Activated T-cell treated with anti-CD3 and anti-CD28 coated beads, Interleukin-2, amount 50 U/mL, for 72 hours (primary cell): ENCODE data around the gene SDK1. TPM values are rescaled to one million over a fixed set of nuclear protein-coding genes. Genes with fewer than 3 reads are reported as not detected.
"Not testable (repeated sequence)": the region's sequence is repeated elsewhere in the genome, so short reads cannot be mapped to it uniquely, and the experiment has no call there.

Experiments used
- ATAC-seq, 2 donors: fragments of 150-1000 bp; cut with Tn5 transposase; replicated peaks in 1 of 2; 2 replicates each; pipeline ENCODE4 v1.10.0; 2021; ENCODE audit warnings: moderate library complexity in 2 of 2, mild to moderate bottlenecking in 1 of 2
- DNase-seq, 2 donors: peaks; one replicate each; pipeline ENCODE4 v3.0.0; 2021 to 2022; ENCODE audit warnings: mixed read lengths in 1 of 2
- H3K27ac Mint-ChIP-seq: one replicate; pipeline ENCODE4 v1.8.0; 2022; ENCODE audit warnings: mild to moderate bottlenecking, moderate library complexity, mixed read lengths
- H3K27me3 Mint-ChIP-seq: one replicate; pipeline ENCODE4 v1.8.0; 2022; ENCODE audit warnings: low read depth, mixed read lengths
- H3K36me3 Mint-ChIP-seq, 2 donors: one replicate each; pipeline ENCODE4 v1.8.0; 2022; ENCODE audit warnings: mixed read lengths in 2 of 2, mild to moderate bottlenecking in 1 of 2; ENCODE audit not compliant: insufficient read depth in 2 of 2
- H3K4me1 Mint-ChIP-seq: one replicate; pipeline ENCODE4 v1.8.0; 2022; ENCODE audit warnings: low read depth, mixed read lengths
- H3K4me3 Mint-ChIP-seq, 2 donors: one replicate each; pipeline ENCODE4 v1.8.0; 2022; ENCODE audit warnings: mild to moderate bottlenecking in 2 of 2, mixed read lengths in 2 of 2, moderate library complexity in 2 of 2
- H3K9me3 Mint-ChIP-seq, 2 donors: one replicate each; pipeline ENCODE4 v1.8.0; 2022; ENCODE audit warnings: mixed read lengths in 2 of 2
- total RNA-seq, 2 donors: library from RNA; stranded (reverse); gene quantifications; one replicate each; pipeline ENCODE4 v1.2.3, GENCODE V29; 2022

SDK1 gene
- total RNA-seq, 2 donors from 2014 or later, result 6.1 to 6.3 TPM

DNA sequence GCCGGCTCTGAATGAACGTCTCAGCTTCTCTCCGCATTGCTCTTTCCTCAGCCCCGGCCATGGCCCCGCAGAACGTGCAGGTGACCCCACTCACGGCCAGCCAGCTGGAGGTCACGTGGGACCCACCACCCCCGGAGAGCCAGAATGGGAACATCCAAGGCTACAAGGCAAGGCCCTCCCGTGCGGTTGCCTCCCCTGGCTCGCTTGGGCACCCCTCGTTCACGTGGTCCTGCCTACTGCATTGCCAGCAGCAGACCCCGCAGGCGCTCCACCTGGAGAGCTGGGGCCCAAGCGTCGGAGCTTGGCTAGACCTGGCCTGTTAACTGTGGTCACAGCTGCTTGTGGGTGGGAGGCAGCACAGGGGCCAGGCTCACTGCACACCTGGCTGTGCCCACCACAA is 904.8 kb downstream of the SDK1 start:
- Mint-ChIP-seq H3K27ac (no peak overlapping the region), H3K9me3 (no peaks in the 10 kb centered on the region), H3K4me1 (no peaks in the 10 kb centered on the region), H3K4me3 (no peak overlapping the region), H3K27me3 (no peaks in the 10 kb centered on the region), H3K36me3 (no peaks in the 10 kb centered on the region)
- no peak for DNase-seq
- no peak for ATAC-seq

DNA sequence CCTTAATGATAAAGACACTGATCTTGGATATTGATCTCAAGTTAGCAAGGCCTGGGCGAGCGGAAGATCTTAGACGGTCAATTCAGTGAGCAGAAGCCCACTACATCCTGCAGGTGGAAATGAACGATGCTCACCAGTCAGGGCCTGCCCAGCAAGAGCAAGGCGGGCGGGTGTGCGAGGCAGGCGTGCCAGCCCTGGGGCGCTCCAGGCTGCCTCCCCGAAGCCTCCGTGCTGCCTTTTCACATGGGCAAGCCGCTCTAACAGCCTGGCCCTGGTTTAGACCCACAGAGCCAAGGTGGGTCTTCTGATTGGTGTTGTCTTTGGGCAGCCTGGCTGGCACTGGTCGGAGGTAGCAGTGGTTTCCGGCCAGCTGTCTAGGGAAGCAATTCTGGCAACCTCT is 906.0 kb downstream of the SDK1 start:
- Mint-ChIP-seq H3K4me1 (no peaks in the 10 kb centered on the region), H3K36me3 (no peaks in the 10 kb centered on the region), H3K9me3 (no peaks in the 10 kb centered on the region), H3K27ac (no peak overlapping the region), H3K27me3 (no peaks in the 10 kb centered on the region), H3K4me3 (no peak overlapping the region)
- ATAC-seq (no peak), DNase-seq (no peak)

GRCh38 chr7:4208086-4208485 is 907.0 kb downstream of the SDK1 start:
- DNase-seq (no peak), ATAC-seq (no peak)
- no peak overlapping the region for H3K27ac Mint-ChIP-seq
- H3K27me3 Mint-ChIP-seq, result no peaks in the 10 kb centered on the region
- H3K36me3 Mint-ChIP-seq, result no peaks in the 10 kb centered on the region
- H3K4me1 Mint-ChIP-seq, result no peaks in the 10 kb centered on the region
- H3K4me3 Mint-ChIP-seq, result no peak overlapping the region
- no peaks in the 10 kb centered on the region for H3K9me3 Mint-ChIP-seq

- no peaks in the 10 kb centered on the region for H3K27me3 Mint-ChIP-seq
- ATAC-seq, result no peak
- no peak overlapping the region for H3K4me3 Mint-ChIP-seq
- H3K36me3 Mint-ChIP-seq, result no peaks in the 10 kb centered on the region
- DNase-seq, result no peak
- no peaks in the 10 kb centered on the region for H3K9me3 Mint-ChIP-seq
- H3K27ac Mint-ChIP-seq, result no peak overlapping the region
- no peaks in the 10 kb centered on the region for H3K4me1 Mint-ChIP-seq
Observed at GRCh38 chr7:4208586-4208985, 907.5 kb downstream of the SDK1 start.

DNA sequence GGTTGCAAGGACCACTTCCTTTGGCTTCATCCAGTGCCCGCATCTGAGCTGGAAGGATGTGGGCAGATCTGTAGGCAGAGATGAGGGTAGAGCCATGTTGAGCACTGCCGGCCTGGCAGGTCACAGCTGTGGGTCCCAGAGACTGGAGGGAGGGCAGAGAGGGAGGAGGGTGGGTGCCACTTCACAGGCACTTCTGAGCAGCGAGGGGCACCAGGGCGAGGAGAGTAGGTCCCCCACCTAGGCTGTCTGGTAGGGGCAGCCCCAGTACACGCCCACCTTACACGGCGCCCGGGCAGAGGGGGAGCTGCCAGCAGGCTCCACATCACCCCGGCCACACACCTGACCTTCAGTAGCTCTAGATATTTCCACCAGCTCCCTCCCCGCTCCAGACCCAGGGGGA is 908.1 kb downstream of the SDK1 start:
- DNase-seq, result no peak
- H3K9me3 Mint-ChIP-seq, result no peaks in the 10 kb centered on the region
- H3K27me3 Mint-ChIP-seq, result no peaks in the 10 kb centered on the region
- ATAC-seq, result no peak
- H3K36me3 Mint-ChIP-seq, result no peaks in the 10 kb centered on the region
- H3K27ac Mint-ChIP-seq, result no peak overlapping the region
- H3K4me3 Mint-ChIP-seq, result no peak overlapping the region
- no peaks in the 10 kb centered on the region for H3K4me1 Mint-ChIP-seq

DNA sequence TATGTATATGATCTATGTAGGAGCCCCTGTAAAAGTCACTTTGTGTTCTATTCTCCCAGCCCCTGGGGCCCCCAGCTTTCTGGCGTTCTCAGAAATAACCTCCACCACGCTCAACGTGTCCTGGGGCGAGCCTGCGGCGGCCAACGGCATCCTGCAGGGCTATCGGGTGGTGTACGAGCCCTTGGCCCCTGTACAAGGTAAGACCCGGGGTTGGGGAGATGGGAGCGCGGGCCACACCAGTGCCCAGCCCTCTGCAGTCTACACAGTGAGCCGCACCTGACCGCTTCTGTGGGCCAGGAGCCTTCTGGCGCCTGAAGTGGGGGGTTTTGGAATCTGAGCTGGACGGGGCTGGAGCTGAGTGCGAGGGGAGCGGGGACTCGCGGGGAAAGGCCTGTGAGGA is 908.9 kb downstream of the SDK1 start:
- no peak for ATAC-seq
- H3K4me3 Mint-ChIP-seq, result no peak overlapping the region
- H3K27ac Mint-ChIP-seq, result no peak overlapping the region
- H3K36me3 Mint-ChIP-seq, result no peaks in the 10 kb centered on the region
- no peak for DNase-seq
- H3K9me3 Mint-ChIP-seq, result no peaks in the 10 kb centered on the region
- no peaks in the 10 kb centered on the region for H3K27me3 Mint-ChIP-seq
- H3K4me1 Mint-ChIP-seq, result no peaks in the 10 kb centered on the region

GRCh38 chr7:4210821-4211220 is 909.8 kb downstream of the SDK1 start:
- DNase-seq, result no peak
- Mint-ChIP-seq H3K27ac (no peak overlapping the region), H3K9me3 (no peaks in the 10 kb centered on the region), H3K36me3 (no peaks in the 10 kb centered on the region), H3K27me3 (no peaks in the 10 kb centered on the region), H3K4me1 (no peaks in the 10 kb centered on the region), H3K4me3 (no peak overlapping the region)
- no peak for ATAC-seq

- ATAC-seq (no peak), DNase-seq (no peak)
- H3K4me1 Mint-ChIP-seq, result no peaks in the 10 kb centered on the region
- H3K4me3 Mint-ChIP-seq, result no peak overlapping the region
- no peak overlapping the region for H3K27ac Mint-ChIP-seq
- H3K36me3 Mint-ChIP-seq, result no peaks in the 10 kb centered on the region
- no peaks in the 10 kb centered on the region for H3K9me3 Mint-ChIP-seq
- no peaks in the 10 kb centered on the region for H3K27me3 Mint-ChIP-seq
Observed at GRCh38 chr7:4211261-4211660, 910.2 kb downstream of the SDK1 start.

- no peaks in the 10 kb centered on the region for H3K27me3 Mint-ChIP-seq
- no peaks in the 10 kb centered on the region for H3K9me3 Mint-ChIP-seq
- no peak for ATAC-seq
- no peaks in the 10 kb centered on the region for H3K4me1 Mint-ChIP-seq
- H3K27ac Mint-ChIP-seq, result no peak overlapping the region
- no peak for DNase-seq
- H3K4me3 Mint-ChIP-seq, result no peak overlapping the region
- H3K36me3 Mint-ChIP-seq, result no peaks in the 10 kb centered on the region
Observed at GRCh38 chr7:4212376-4212775, 911.3 kb downstream of the SDK1 start.

DNA sequence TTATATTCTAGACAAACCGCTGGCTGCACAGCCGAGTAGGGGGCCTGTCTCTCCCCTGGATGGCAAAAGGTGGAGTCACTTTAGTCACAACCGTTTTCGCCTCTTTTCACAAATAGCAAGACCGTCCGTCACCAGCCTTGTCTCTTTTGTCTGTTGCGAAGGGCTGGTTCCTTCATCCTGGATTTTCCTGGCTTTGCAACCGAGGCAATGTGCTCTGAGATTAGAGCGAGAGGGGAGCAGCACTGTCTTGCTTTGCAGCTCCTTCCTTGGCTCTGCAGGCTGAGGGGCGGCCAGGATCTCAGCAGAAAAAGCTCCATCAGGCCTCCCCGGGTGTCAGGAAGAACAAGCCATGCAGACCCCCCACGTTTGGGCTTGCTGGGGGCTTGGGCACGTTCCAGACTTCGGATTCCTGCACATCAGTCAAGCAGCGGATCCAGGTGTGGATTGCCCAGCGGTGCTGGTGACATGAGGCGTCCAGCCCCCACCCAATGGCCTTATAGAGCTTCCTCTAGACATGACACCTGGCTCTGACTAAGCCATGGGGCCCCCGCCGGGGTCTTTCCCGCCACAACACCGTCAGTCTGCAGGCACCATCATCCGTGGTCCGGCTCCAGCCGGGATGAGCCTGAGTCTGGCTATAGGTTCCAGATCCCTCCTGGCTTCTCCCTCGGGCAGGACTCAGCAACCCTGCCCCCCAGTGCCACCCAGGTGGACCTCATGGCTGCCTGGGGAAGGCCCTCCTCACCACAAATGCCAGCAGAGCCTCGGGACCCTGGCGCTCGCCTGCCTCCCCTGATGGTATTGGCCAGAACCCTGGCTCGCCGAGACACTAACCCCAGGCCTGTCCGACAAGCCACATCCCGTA is 913.5 kb downstream of the SDK1 start:
- DNase-seq (no peak), ATAC-seq (no peak)
- Mint-ChIP-seq H3K9me3 (no peaks in the 10 kb centered on the region), H3K27me3 (no peaks in the 10 kb centered on the region), H3K4me3 (no peak overlapping the region), H3K36me3 (no peaks in the 10 kb centered on the region), H3K4me1 (no peaks in the 10 kb centered on the region), H3K27ac (no peak overlapping the region)

GRCh38 chr7:4215176-4215720 is 914.2 kb downstream of the SDK1 start:
- Mint-ChIP-seq H3K4me3 (no peak overlapping the region), H3K27ac (no peak overlapping the region), H3K4me1 (no peaks in the 10 kb centered on the region), H3K36me3 (no peaks in the 10 kb centered on the region), H3K9me3 (no peaks in the 10 kb centered on the region), H3K27me3 (no peaks in the 10 kb centered on the region)
- DNase-seq (no peak), ATAC-seq (no peak)

DNA sequence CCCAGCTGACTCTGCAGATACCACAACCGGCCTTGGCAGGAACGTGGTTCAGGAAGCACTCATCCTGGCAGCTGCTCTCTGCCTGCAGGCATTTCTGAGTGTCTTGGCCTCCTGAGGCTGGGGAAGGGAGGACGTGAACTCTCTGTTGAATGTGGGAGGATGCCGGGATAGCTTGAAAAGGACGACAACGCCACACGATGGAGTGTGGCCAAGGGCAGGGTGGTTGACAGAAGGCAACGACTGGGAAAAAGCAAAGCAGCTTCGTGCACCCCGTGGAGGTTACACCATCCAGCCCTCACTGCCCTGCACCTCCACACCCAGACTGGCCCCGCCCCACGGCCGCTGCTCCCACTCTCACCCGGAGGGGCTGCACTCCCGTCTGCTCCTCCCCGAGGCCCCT is 915.0 kb downstream of the SDK1 start:
- H3K36me3 Mint-ChIP-seq, result no peaks in the 10 kb centered on the region
- no peak overlapping the region for H3K4me3 Mint-ChIP-seq
- no peaks in the 10 kb centered on the region for H3K4me1 Mint-ChIP-seq
- no peak overlapping the region for H3K27ac Mint-ChIP-seq
- H3K9me3 Mint-ChIP-seq, result no peaks in the 10 kb centered on the region
- no peak for ATAC-seq
- DNase-seq, result no peak
- no peaks in the 10 kb centered on the region for H3K27me3 Mint-ChIP-seq

GRCh38 chr7:4217126-4217660 is 916.1 kb downstream of the SDK1 start:
- not testable (repeated sequence) for H3K27me3 Mint-ChIP-seq, H3K36me3 Mint-ChIP-seq, H3K4me3 Mint-ChIP-seq, H3K27ac Mint-ChIP-seq, ATAC-seq, H3K9me3 Mint-ChIP-seq, H3K4me1 Mint-ChIP-seq, DNase-seq

DNA sequence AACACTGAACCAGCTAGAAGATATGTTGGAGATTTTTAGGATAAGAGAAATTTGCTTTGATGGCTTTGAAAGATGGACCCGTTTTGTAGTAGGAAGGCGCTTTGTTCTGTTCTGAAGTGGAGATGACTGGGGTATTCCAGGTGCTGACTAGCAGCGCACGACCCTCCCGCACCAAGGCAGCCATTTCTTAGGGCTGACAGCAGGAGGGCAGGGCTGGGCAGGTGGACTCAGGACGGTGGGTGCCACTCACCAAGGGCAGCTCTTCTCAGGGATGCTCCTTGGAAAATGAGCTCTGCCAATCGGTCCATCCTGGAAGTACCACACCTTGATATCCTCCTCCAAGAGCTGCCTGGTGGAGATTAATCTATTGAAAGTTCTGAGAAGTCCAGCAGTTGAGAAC is 917.4 kb downstream of the SDK1 start:
- no peaks in the 10 kb centered on the region for H3K4me1 Mint-ChIP-seq

More for the DNA sequence above, 917.4 kb downstream of the SDK1 start:
- H3K27me3 Mint-ChIP-seq, result no peaks in the 10 kb centered on the region
- no peak for ATAC-seq
- H3K4me3 Mint-ChIP-seq, result no peak overlapping the region
- H3K27ac Mint-ChIP-seq, result no peak overlapping the region
- no peak for DNase-seq
- no peaks in the 10 kb centered on the region for H3K36me3 Mint-ChIP-seq
- no peaks in the 10 kb centered on the region for H3K9me3 Mint-ChIP-seq
